Activated naive CD4-positive, alpha-beta T cell treated with anti-CD3 and anti-CD28 coated beads, Interleukin-2, amount 50 U/mL, for 24 hours (primary cell): ENCODE data around the gene TECPR2.

ENCODE experiments used
- H3K27ac Mint-ChIP-seq: one replicate; pipeline ENCODE4 v1.8.0; 2021; ENCODE audit warnings: mild to moderate bottlenecking, mixed read lengths
- H3K27me3 Mint-ChIP-seq: one replicate; pipeline ENCODE4 v1.8.0; 2021; ENCODE audit warnings: mixed read lengths
- H3K36me3 Mint-ChIP-seq: one replicate; pipeline ENCODE4 v1.8.0; 2021; ENCODE audit warnings: mixed read lengths
- H3K4me1 Mint-ChIP-seq: one replicate; pipeline ENCODE4 v1.8.0; 2021; ENCODE audit warnings: mixed read lengths
- H3K4me3 Mint-ChIP-seq: one replicate; pipeline ENCODE4 v1.8.0; 2021; ENCODE audit warnings: mild to moderate bottlenecking, mixed read lengths
- H3K9me3 Mint-ChIP-seq: one replicate; pipeline ENCODE4 v1.8.0; 2021; ENCODE audit warnings: mixed read lengths

TECPR2 gene

DNA sequence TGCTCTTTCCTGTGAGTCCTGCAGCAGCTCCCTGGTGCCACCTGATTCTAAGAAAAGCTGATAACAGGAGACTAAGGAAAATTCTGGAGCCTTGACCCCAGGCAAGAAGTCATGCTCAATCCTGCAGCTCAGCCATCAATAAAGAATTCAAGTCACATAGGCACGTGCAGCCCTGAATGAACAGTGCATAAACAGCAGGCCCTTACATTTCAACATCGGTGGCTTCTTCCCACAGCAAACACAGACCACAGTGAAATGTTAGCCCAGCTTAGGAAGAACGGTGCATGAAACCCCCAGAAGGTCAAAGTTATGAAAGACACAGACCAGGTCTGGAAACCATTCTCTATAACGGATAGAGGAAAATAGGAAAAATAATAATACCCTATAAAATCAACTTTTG, 10.5 kb upstream of the TECPR2 start:
- peaks cover 16% of the 10 kb centered on the region for H3K36me3 Mint-ChIP-seq
- H3K27ac Mint-ChIP-seq, result no peak overlapping the region
- H3K9me3 Mint-ChIP-seq, result no peaks in the 10 kb centered on the region
- no peaks in the 10 kb centered on the region for H3K27me3 Mint-ChIP-seq
- no peak overlapping the region for H3K4me3 Mint-ChIP-seq
- H3K4me1 Mint-ChIP-seq, result peaks cover under 1% of the 10 kb centered on the region

DNA sequence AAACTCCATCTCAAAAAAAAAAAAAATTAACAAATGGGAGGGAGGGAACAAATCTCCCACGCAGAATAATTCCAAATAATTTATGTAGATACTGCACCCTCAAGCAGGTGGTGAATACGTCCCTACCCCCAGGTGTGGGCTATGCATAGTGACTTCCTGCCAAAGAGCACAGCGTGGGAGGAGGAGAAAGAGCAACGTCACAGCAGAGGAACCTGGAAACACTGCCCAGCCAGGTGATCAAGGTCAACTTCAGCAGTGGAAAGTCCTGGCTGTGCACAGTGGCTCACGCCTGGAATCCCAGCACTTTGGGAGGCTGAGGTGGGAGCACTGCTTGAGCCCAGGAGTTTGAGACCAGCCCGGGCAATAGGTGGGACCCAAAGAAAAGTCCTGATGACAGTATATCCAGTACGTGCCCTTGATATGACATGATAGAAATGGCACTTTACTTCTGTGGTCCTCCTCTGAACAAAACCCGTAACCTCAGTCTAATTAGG, 9.6 kb upstream of the TECPR2 start:
- Mint-ChIP-seq H3K9me3 (no peaks in the 10 kb centered on the region), H3K4me1 (peaks cover 8% of the 10 kb centered on the region), H3K4me3 (no peak overlapping the region), H3K27ac (no peak overlapping the region), H3K27me3 (no peaks in the 10 kb centered on the region), H3K36me3 (peaks cover 25% of the 10 kb centered on the region)

DNA sequence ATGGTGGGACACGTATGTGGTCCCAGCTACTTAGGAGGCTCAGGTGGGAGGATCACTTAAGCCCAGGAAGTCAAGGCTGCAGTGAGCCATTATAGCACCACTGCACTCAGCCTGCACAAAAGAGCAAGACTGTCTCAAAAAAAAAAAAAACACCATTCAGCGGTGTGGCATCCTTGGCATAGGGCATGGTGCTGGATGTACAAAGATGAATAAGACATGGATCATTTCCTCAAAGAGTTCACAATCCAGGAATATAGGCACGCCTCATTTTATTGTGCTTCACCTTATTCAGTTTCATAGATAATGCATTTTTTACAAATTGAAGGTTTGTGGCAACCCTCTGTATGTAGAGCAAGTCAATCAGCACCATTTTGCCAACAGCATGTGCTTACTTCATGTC, 6.5 kb upstream of the TECPR2 start:
- Mint-ChIP-seq H3K36me3 (peaks cover 19% of the 10 kb centered on the region), H3K9me3 (no peaks in the 10 kb centered on the region), H3K4me1 (peaks cover 20% of the 10 kb centered on the region), H3K4me3 (no peak overlapping the region), H3K27ac (no peak overlapping the region), H3K27me3 (no peaks in the 10 kb centered on the region)

GRCh38 chr14:102359341-102359740, 3.4 kb upstream of the TECPR2 start:
- H3K9me3 Mint-ChIP-seq, result no peaks in the 10 kb centered on the region

DNA sequence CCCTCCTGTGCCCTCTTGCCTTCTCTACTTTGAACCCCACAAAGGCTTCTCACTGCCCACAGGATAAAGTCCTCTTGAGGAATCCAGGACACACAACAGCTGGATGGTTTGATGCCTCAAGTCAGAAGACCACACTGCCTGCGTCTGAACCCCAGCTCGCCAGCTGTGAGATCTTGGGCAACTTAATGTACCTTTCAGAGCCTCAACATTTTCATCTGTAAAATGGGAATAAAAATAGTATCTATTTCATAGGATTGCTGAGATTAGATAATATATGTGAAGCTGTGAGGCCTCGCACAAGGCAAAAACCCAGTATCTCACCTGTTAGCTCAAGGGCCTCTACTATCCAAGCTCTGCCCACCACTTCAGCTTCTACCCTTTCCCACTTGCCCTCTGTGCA, 2.4 kb upstream of the TECPR2 start:
- H3K4me3 Mint-ChIP-seq, result no peak overlapping the region
- H3K27me3 Mint-ChIP-seq, result no peaks in the 10 kb centered on the region
- peaks cover 13% of the 10 kb centered on the region for H3K36me3 Mint-ChIP-seq
- H3K9me3 Mint-ChIP-seq, result no peaks in the 10 kb centered on the region
- H3K4me1 Mint-ChIP-seq, result peaks cover 27% of the 10 kb centered on the region
- H3K27ac Mint-ChIP-seq, result peak overlapping the region; percentile 95

More at GRCh38 chr14:102359341-102359740, 3.4 kb upstream of the TECPR2 start:
- Mint-ChIP-seq H3K36me3 (peaks cover 14% of the 10 kb centered on the region), H3K4me3 (no peak overlapping the region), H3K27me3 (no peaks in the 10 kb centered on the region), H3K4me1 (peaks cover 27% of the 10 kb centered on the region), H3K27ac (no peak overlapping the region)

DNA sequence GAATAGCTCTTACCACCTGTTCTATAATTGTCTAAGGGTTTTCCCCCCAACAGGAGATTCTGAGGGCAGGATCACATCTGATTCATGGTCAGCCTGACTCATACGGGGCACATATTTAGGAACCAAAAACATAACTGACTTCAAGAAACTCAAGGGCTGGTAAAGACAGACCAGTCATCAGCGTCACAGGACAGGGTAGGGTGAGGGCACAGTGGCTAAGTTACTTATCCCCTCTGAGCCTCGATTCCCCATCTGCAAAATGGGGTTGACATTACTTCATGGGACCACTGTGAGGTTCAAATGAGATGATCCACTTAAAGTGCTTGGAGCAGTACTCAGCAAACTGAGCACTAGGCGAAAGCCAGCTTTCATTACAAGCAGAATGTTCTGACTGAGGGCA, 657 bp upstream of the TECPR2 start:
- H3K27me3 Mint-ChIP-seq, result no peaks in the 10 kb centered on the region
- peaks cover 11% of the 10 kb centered on the region for H3K36me3 Mint-ChIP-seq
- H3K9me3 Mint-ChIP-seq, result no peaks in the 10 kb centered on the region
- H3K4me3 Mint-ChIP-seq, result peak overlapping the region; percentile 94
- peak overlapping the region; percentile 92 for H3K27ac Mint-ChIP-seq
- peaks cover 32% of the 10 kb centered on the region for H3K4me1 Mint-ChIP-seq

DNA sequence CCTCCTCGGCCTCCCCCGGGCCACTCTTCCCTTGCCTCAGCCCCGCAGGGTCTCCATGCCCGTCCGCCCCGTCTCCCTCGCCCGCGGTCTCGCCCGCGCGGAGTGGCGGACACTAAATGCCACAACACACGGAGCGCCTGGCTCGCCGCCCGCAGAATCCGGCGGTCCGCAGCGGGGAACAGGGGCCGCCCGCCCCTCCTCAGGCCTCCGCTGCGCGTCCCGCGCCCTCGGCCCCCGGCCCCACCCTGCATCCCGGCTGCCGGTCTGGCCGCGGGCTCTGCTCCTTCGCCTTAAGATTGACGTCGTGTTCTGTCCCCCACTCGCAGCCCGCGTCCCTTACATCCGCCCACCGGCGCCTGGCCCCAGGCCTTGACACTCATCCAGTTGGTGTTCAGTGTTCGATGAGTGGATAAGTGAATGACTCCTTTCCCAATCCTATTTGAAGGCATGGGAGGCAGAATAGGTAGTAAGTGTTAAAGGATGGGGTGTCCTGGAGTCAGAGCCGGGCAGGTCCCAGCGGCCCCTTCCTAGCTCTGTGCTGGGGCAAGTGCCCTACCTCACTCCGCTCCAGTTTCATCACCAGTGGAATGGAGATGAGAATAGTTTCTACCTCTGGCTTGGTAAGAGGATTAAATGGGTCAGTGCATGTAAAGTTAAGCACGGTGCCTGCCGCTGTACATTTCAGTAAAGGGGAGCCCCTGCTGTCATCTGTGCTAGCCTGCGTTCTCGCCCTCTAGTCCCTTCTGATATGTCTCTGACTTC, 622 bp downstream of the TECPR2 start:
- Mint-ChIP-seq H3K9me3 (no peaks in the 10 kb centered on the region), H3K4me3 (no peak overlapping the region), H3K4me1 (peaks cover 35% of the 10 kb centered on the region), H3K36me3 (peaks cover 2% of the 10 kb centered on the region), H3K27me3 (no peaks in the 10 kb centered on the region), H3K27ac (peak overlapping the region; percentile 82)

- Mint-ChIP-seq H3K9me3 (no peaks in the 10 kb centered on the region), H3K4me1 (peaks cover 40% of the 10 kb centered on the region), H3K4me3 (no peak overlapping the region), H3K27ac (no peak overlapping the region), H3K36me3 (peaks cover 2% of the 10 kb centered on the region), H3K27me3 (no peaks in the 10 kb centered on the region)
Measured at GRCh38 chr14:102370305-102370809, 7.6 kb downstream of the TECPR2 start.

DNA sequence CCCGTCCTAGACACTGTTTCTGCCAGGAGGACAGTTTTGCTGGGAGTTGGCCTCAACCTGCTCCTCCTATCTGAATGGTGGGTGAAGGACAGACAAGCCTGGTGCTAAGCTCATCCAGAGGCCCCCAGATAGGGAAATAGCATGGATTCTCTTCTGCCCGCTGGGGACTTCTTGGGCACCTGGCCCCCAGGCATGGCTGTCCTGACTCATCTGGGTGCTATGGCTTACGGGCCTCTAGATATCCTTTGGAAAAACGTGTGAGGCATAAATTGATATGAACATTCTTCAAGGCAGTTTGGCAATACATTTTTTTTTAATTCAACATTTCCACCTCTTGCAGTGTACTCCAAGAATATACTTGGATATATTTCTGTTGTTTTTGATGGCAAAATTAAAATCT, 8.6 kb downstream of the TECPR2 start:
- no peaks in the 10 kb centered on the region for H3K9me3 Mint-ChIP-seq
- peaks cover 2% of the 10 kb centered on the region for H3K36me3 Mint-ChIP-seq
- peaks cover 42% of the 10 kb centered on the region for H3K4me1 Mint-ChIP-seq

GRCh38 chr14:102373110-102373509, 10.4 kb downstream of the TECPR2 start:
- Mint-ChIP-seq H3K4me1 (peaks cover 29% of the 10 kb centered on the region), H3K27me3 (no peaks in the 10 kb centered on the region), H3K9me3 (no peaks in the 10 kb centered on the region), H3K27ac (no peak overlapping the region), H3K36me3 (peaks cover 2% of the 10 kb centered on the region), H3K4me3 (no peak overlapping the region)

More for the DNA sequence above, 8.6 kb downstream of the TECPR2 start:
- H3K4me3 Mint-ChIP-seq, result no peak overlapping the region
- H3K27me3 Mint-ChIP-seq, result no peaks in the 10 kb centered on the region
- H3K27ac Mint-ChIP-seq, result no peak overlapping the region

DNA sequence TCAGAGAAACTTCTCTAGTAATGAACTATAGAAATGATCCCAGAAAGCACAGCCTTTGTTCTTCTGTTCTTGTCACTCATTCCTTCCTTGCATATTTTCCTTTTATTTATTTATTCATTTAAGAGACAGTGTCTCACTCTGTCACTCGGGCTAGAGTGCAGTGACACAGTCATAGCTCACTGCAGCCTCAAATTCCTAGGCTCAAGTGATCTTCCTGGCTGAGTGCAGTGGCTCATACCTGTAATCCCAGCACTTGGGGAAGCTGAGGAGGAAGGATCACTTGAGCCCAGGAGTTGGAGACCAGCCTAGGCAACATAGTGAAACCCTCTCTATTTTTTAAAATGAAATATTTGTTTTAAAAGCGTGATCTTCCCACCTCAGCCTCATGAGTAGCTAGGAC, 11.5 kb downstream of the TECPR2 start:
- Mint-ChIP-seq H3K4me1 (peaks cover 23% of the 10 kb centered on the region), H3K4me3 (no peak overlapping the region), H3K27me3 (no peaks in the 10 kb centered on the region), H3K36me3 (peaks cover 5% of the 10 kb centered on the region), H3K9me3 (no peaks in the 10 kb centered on the region), H3K27ac (no peak overlapping the region)

GRCh38 chr14:102375119-102375518, 12.4 kb downstream of the TECPR2 start:
- H3K36me3 Mint-ChIP-seq, result peaks cover 5% of the 10 kb centered on the region
- peaks cover 22% of the 10 kb centered on the region for H3K4me1 Mint-ChIP-seq
- H3K27me3 Mint-ChIP-seq, result no peaks in the 10 kb centered on the region
- peak overlapping the region; percentile 74 for H3K27ac Mint-ChIP-seq
- no peak overlapping the region for H3K4me3 Mint-ChIP-seq
- no peaks in the 10 kb centered on the region for H3K9me3 Mint-ChIP-seq

DNA sequence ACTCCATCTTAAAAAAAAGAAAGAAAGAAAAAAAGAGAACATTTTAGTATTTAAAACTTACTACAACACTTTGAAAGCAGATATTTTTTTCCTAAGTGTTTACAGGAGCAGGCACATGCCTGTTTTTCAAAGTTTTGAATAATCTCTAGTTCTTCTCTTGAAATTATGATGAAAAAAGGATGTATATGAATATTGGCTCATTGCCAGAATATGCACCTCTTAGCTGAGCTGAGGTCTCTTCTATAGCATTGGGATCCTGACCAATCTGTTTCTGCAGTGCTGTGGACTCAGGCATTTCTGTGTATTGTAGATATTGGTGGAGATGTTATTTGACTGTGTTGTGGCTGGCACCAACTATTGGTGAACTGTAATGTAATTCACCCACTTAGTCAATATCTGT, 15.0 kb downstream of the TECPR2 start:
- Mint-ChIP-seq H3K4me1 (peaks cover 13% of the 10 kb centered on the region), H3K9me3 (no peaks in the 10 kb centered on the region), H3K27ac (no peak overlapping the region), H3K27me3 (no peaks in the 10 kb centered on the region), H3K36me3 (peaks cover 10% of the 10 kb centered on the region), H3K4me3 (no peak overlapping the region)

- peaks cover 6% of the 10 kb centered on the region for H3K4me1 Mint-ChIP-seq
- H3K36me3 Mint-ChIP-seq, result peaks cover 10% of the 10 kb centered on the region
- H3K4me3 Mint-ChIP-seq, result no peak overlapping the region
- no peaks in the 10 kb centered on the region for H3K27me3 Mint-ChIP-seq
- H3K9me3 Mint-ChIP-seq, result no peaks in the 10 kb centered on the region
- H3K27ac Mint-ChIP-seq, result no peak overlapping the region
Measured at GRCh38 chr14:102378830-102379229, 16.1 kb downstream of the TECPR2 start.

DNA sequence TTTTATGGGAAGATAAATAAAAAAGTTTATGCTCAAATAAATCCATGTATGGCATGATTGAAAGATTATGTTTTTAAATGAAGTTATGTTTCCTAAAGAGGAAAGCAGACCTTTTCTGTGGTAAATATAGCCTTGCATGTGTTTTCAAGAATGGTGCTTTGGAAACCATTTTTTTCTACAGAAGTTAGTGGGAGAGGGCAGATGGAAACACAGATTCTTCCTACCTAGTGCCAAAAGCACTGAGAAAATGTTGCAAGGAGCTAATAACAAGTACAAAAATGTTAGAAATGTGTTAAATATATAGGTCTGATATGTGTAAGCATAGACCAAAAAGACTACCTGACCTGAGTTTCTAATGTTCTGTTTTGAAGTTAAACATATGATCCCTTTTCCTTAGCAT, 24.3 kb downstream of the TECPR2 start:
- peaks cover 3% of the 10 kb centered on the region for H3K36me3 Mint-ChIP-seq

GRCh38 chr14:102389246-102389645, 26.5 kb downstream of the TECPR2 start:
- Mint-ChIP-seq H3K36me3 (peaks cover 5% of the 10 kb centered on the region), H3K4me1 (peaks cover 11% of the 10 kb centered on the region), H3K27me3 (no peaks in the 10 kb centered on the region), H3K27ac (no peak overlapping the region), H3K9me3 (peaks cover 5% of the 10 kb centered on the region), H3K4me3 (no peak overlapping the region)

More for the DNA sequence above, 24.3 kb downstream of the TECPR2 start:
- Mint-ChIP-seq H3K4me3 (no peak overlapping the region), H3K4me1 (peaks cover 1% of the 10 kb centered on the region), H3K9me3 (peaks cover 1% of the 10 kb centered on the region), H3K27ac (no peak overlapping the region), H3K27me3 (no peaks in the 10 kb centered on the region)
